GM20000 (cell line): ENCODE measurements around the gene SLC37A1.

ENCODE experiments used
- DNase-seq: peaks from one replicate; pipeline ENCODE4 v3.0.0; 2012; ENCODE audit warnings: low spot score
- CTCF ChIP-seq: IDR thresholded peaks from 2 replicates; pipeline ENCODE4 v1.5.1; 2012; ENCODE audit warnings: mild to moderate bottlenecking, control low read depth; ENCODE audit errors: extremely low read depth, missing control alignments

The SLC37A1 gene

DNA sequence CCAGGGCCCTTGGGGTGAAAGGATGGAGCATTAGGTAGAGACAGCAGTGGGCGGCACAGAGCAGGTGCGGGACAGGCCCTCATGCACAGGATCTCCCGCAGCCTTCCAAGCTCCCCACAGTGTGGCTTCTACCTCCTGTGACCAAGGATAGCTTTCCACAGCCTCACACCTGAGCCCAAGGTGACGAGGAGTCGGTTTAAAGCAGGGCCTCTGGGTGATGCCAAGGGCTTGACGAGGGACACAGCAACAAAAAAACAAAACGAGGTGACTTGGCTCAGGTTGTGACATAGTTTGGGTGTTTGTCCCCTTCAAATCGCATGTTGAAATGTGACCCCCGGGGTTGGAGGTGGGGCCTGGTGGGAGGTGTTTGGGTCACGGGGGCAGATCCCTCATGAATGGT is 32.9 kb upstream of the SLC37A1 start:
- no peak for DNase-seq
- TF ChIP-seq CTCF: no peak

DNA sequence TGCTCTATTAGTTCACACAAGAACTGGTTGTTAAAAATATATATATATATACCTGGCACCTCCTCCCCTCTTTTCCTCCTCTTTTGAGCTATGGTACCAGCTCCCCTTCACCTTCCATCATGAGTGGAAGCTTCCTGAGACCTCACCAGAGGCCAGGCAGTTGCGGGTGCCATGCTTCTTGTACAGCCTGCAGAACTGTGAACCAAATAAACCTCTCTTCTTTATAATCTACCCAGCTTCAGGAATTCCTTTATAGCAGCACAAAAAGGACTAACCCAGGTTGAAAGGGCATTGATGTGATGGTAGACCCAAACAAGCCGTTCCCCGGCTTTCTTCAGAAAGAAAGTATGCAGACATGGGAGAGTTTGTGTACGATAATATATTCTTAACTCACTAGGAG is 32.5 kb upstream of the SLC37A1 start:
- no peak for TF ChIP-seq CTCF
- no peak for DNase-seq

GRCh38 chr21:42484966-42485365 is 28.7 kb upstream of the SLC37A1 start:
- no peak for DNase-seq
- no peak for TF ChIP-seq CTCF

DNA sequence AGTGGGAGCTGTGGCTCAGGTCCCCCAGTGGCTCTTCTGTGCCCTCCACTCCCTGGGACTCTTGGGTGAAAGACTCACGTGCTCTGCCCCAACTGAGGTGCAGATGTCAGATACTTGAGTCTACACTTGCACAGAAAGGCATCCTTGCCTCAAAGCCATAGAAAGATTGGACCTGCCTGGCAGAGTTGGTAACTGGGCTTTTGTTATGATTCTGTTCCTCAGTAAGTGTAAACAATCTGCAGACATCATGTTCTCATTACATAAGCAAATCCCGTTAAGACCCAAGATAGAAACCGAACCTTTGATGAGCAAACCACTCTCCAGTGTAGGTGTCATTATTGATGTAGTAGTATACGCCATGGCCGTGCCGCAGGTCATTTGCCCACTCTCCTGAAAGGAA is 27.6 kb upstream of the SLC37A1 start:
- no peak for DNase-seq
- TF ChIP-seq CTCF: no peak

DNA sequence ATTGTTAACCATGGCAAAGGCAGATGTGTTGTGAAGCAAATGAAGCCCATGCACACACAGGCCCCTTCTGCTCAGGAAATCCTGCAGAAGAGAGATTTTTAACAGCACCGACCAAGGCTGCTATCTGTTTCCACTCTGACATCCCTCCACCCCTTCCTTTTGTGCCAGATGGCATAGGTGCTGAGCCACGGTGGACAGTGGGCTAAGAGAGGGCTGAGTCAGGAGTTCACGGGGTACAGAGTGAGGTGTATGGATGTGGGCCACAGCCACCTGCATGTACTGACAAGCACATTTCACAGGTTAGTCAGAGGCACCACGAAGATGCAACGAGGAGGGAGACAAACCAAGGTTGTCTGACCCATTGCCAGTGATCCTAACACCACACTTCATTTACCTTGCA is 27.1 kb upstream of the SLC37A1 start:
- no peak for TF ChIP-seq CTCF
- no peak for DNase-seq

DNA sequence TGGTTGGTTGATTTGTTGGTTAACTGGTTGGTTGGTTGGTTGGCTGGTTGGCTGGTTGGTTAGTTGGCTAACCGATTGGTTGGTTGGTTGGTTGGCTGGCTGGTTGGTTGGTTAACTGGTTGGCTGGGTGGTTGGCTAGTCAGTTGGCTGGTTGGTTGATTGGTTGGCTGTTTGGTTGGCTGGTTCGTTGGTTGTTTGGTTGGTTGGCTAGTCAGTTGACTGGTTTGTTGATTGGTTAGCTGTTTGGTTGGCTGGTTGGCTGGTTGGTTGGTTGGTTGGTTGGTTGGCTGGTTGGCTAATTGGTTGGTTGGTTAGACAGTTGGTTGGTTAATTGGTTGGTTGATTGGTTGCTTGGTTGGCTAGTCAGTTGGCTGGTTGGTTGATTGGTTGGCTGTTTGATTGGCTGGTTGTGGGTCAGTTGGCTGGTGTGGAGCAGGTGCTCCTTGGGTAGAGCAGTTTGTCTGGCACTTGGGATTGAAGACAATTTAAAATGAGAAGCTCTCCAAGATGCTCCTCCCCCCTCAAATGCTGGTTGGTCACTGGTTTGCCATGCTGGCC is 24.6 kb upstream of the SLC37A1 start:
- TF ChIP-seq CTCF: no peak
- DNase-seq: no peak

GRCh38 chr21:42489991-42490390 is 23.7 kb upstream of the SLC37A1 start:
- no peak for DNase-seq
- TF ChIP-seq CTCF: no peak
